Panc1 (cell line): Measurements from ENCODE around the gene CELF2. TPM values are rescaled to one million over a fixed set of nuclear protein-coding genes. Genes with fewer than 3 reads are reported as not detected.

ENCODE experiments used
- ATAC-seq: fragments of 200-7000 bp; cut with Tn5 transposase; 2 replicates; pipeline ENCODE4 v1.9.1; 2020; ENCODE audit warnings: mild to moderate bottlenecking, moderate library complexity
- BruUV-seq: library from RNA; stranded (reverse); fragments of 400-500 nt; replicated peaks from 2 replicates; lab custom pipeline; 2021; lab: Mats Ljungman, UMichigan
- CTCF ChIA-PET: fragments of 300-600 bp; sonication (Branson Sonifier 250); formaldehyde crosslinking; loops from one replicate; lab custom pipeline; 2022; ENCODE audit warnings: antibody characterized with exemption; lab: Charles Lee
- POLR2A ChIA-PET: fragments of 300-600 bp; sonication (Branson Sonifier 250); formaldehyde crosslinking; loops from one replicate; lab custom pipeline; 2022; ENCODE audit warnings: antibody characterized with exemption; lab: Charles Lee
- DNase-seq: peaks from one replicate; pipeline ENCODE4 v3.0.0-alpha.2; 2010; ENCODE audit warnings: low read depth, low spot score
- H3K27ac ChIP-seq: 2 replicates; pipeline ENCODE4 v1.5.1; 2011; ENCODE audit warnings: mild to moderate bottlenecking, low read length, inconsistent platforms
- H3K27me3 ChIP-seq: fragments of 200-500 bp; sonication (Bioruptor generic); 2 replicates; pipeline ENCODE4 v1.6.0; 2014; ENCODE audit warnings: low read length, inconsistent platforms; ENCODE audit not compliant: control insufficient read depth, insufficient read depth
- H3K36me3 ChIP-seq: fragments of 200-500 bp; sonication (Bioruptor generic); 2 replicates; pipeline ENCODE4 v1.5.1; 2014; ENCODE audit warnings: inconsistent platforms, mild to moderate bottlenecking, low read length, moderate library complexity; ENCODE audit not compliant: control insufficient read depth, insufficient read depth
- H3K4me1 ChIP-seq: 2 replicates; pipeline ENCODE4 v1.5.1; 2011; ENCODE audit warnings: inconsistent platforms, mild to moderate bottlenecking, low read length, moderate library complexity; ENCODE audit not compliant: control insufficient read depth, insufficient read depth
- H3K4me3 ChIP-seq, 2 experiments: 2 replicates each; pipeline ENCODE4 v1.5.1; 2011 to 2012; ENCODE audit warnings: low read depth in 2 of 2, low read length in 2 of 2, mild to moderate bottlenecking in 2 of 2, inconsistent platforms in 1 of 2, moderate library complexity in 1 of 2
- H3K9me3 ChIP-seq: fragments of 200-500 bp; sonication (Bioruptor generic); 2 replicates; pipeline ENCODE4 v1.5.1; 2014; ENCODE audit warnings: low read depth, mild to moderate bottlenecking, inconsistent platforms, low read length, moderate library complexity; ENCODE audit not compliant: control insufficient read depth, insufficient read depth
- POLR2AphosphoS5 ChIP-seq: IDR thresholded peaks from 2 replicates; pipeline ENCODE4 v1.6.1; 2012; ENCODE audit warnings: mild to moderate bottlenecking, low read depth, low read length, moderate library complexity
- SIN3A ChIP-seq: IDR thresholded peaks from 2 replicates; pipeline ENCODE4 v1.6.1; 2012; ENCODE audit warnings: low read depth, mild to moderate bottlenecking, low read length, moderate library complexity, borderline replicate concordance; ENCODE audit not compliant: insufficient read depth
- TCF7L2 ChIP-seq: IDR thresholded peaks from 2 replicates; pipeline ENCODE4 v1.6.1; 2011; ENCODE audit warnings: mild to moderate bottlenecking, low read depth, low read length, inconsistent platforms
- in situ Hi-C: cut with HindIII; loops from 2 replicates; pipeline ENCODE4 v1.10.0; 2016; ENCODE audit warnings: low sequenced_read_pairs, low pct_unique_long_range_greater_than_20kb
- intact Hi-C: fragments of 100-400 bp; cut with micrococcal nuclease; formaldehyde crosslinking; loops from one replicate; pipeline ENCODE4 v1.10.0; 2022; ENCODE audit not compliant: unreplicated experiment
- total RNA-seq: library from RNA; stranded (reverse); gene quantifications from one replicate; pipeline ENCODE4 v1.2.1, GENCODE V29; 2021; ENCODE audit not compliant: unreplicated experiment
- TF ChIP-seq, protein P1 (sequence below), 2 experiments: IDR thresholded peaks; 2 replicates each; pipeline ENCODE4 v1.6.1; 2011 to 2012; ENCODE audit warnings: low read depth in 2 of 2, control low read depth in 1 of 2, low read length in 1 of 2, mild to moderate bottlenecking in 1 of 2, moderate library complexity in 1 of 2; ENCODE audit not compliant: insufficient read depth in 1 of 2
- TF ChIP-seq, protein P2 (sequence below): fragments of 450-650 bp; IDR thresholded peaks from 2 replicates; pipeline ENCODE4 v1.5.1; 2017; ENCODE audit warnings: mild to moderate bottlenecking

Gene CELF2
- total RNA-seq, 1 experiment from 2014 or later: 0.44 TPM

DNA sequence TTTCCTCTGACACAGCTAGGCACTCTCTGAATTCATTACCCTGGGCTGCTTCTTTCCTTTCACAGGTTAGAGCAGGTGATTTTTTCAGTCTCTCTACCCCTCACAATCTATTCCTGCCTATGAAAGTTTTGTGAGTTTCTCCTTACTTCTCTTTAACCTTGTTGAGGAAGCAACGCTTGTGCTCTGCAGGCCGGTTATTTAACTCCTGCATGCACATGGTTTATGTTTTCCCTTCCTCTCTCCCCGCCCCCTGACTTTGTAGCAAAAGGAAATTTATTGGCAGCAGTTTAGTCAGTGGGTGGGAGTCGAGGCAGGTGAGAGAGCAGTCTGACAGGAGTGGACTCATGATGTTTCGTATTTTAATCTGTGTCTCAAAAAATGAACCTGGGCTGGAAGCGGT, 91.9 kb downstream of the CELF2 start:
- Histone ChIP-seq H3K9me3 (no peaks in the 10 kb centered on the region), H3K27ac (no peak overlapping the region), H3K27me3 (no peaks in the 10 kb centered on the region), H3K36me3 (no peaks in the 10 kb centered on the region), H3K4me1 (no peaks in the 10 kb centered on the region), H3K4me3 (no peak overlapping the region)
- ATAC-seq: no peak
- intact Hi-C loops (no loop called here), in situ Hi-C loops (no loop called here)
- no TSS peak for BruUV-seq
- ChIA-PET POLR2A (no interaction called here), CTCF (no interaction called here)
- TF ChIP-seq POLR2AphosphoS5: no peak
- TF ChIP-seq, protein P1, sequence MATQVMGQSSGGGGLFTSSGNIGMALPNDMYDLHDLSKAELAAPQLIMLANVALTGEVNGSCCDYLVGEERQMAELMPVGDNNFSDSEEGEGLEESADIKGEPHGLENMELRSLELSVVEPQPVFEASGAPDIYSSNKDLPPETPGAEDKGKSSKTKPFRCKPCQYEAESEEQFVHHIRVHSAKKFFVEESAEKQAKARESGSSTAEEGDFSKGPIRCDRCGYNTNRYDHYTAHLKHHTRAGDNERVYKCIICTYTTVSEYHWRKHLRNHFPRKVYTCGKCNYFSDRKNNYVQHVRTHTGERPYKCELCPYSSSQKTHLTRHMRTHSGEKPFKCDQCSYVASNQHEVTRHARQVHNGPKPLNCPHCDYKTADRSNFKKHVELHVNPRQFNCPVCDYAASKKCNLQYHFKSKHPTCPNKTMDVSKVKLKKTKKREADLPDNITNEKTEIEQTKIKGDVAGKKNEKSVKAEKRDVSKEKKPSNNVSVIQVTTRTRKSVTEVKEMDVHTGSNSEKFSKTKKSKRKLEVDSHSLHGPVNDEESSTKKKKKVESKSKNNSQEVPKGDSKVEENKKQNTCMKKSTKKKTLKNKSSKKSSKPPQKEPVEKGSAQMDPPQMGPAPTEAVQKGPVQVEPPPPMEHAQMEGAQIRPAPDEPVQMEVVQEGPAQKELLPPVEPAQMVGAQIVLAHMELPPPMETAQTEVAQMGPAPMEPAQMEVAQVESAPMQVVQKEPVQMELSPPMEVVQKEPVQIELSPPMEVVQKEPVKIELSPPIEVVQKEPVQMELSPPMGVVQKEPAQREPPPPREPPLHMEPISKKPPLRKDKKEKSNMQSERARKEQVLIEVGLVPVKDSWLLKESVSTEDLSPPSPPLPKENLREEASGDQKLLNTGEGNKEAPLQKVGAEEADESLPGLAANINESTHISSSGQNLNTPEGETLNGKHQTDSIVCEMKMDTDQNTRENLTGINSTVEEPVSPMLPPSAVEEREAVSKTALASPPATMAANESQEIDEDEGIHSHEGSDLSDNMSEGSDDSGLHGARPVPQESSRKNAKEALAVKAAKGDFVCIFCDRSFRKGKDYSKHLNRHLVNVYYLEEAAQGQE (IDR thresholded peaks at IDR 0.05; ENCODE audit: insufficient read depth in 1 of 2, low read depth in 2 of 2, low read length in 1 of 2): no peak
- TF ChIP-seq TCF7L2: no peak
- no peak for TF ChIP-seq SIN3A
- TF ChIP-seq, protein P2, sequence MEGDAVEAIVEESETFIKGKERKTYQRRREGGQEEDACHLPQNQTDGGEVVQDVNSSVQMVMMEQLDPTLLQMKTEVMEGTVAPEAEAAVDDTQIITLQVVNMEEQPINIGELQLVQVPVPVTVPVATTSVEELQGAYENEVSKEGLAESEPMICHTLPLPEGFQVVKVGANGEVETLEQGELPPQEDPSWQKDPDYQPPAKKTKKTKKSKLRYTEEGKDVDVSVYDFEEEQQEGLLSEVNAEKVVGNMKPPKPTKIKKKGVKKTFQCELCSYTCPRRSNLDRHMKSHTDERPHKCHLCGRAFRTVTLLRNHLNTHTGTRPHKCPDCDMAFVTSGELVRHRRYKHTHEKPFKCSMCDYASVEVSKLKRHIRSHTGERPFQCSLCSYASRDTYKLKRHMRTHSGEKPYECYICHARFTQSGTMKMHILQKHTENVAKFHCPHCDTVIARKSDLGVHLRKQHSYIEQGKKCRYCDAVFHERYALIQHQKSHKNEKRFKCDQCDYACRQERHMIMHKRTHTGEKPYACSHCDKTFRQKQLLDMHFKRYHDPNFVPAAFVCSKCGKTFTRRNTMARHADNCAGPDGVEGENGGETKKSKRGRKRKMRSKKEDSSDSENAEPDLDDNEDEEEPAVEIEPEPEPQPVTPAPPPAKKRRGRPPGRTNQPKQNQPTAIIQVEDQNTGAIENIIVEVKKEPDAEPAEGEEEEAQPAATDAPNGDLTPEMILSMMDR: no peak
- DNase-seq: no peak

DNA sequence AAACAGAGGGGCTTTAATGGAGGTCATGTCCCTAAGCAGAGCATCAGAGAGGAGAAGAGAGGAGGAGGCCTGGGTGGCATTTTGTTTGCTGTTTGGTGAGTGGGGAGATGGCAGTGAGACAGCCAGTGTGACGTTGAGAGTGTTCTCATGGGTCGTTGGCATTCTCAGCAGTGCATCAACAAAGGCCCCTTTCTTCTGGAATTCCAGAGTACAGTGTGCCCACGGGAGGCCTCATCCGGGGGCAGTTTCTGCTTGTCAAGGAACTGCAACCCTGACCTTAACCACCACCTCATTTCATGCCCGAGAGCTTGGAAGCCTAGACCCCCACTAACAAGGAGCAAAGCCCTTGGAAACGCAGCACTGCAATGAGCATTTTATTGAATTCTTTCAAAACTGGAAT, 92.9 kb downstream of the CELF2 start:
- BruUV-seq: no TSS peak
- H3K27me3 ChIP-seq: no peaks in the 10 kb centered on the region
- TF ChIP-seq SIN3A: no peak
- no peak for TF ChIP-seq TCF7L2
- TF ChIP-seq, protein P1 (IDR thresholded peaks at IDR 0.05; ENCODE audit: insufficient read depth in 1 of 2, low read depth in 2 of 2, low read length in 1 of 2): no peak
- DNase-seq (no peak), ATAC-seq (no peak)
- no peaks in the 10 kb centered on the region for H3K4me1 ChIP-seq
- H3K27ac ChIP-seq: no peak overlapping the region
- ChIA-PET POLR2A (no interaction called here), CTCF (no interaction called here)
- no peaks in the 10 kb centered on the region for H3K9me3 ChIP-seq
- H3K36me3 ChIP-seq: no peaks in the 10 kb centered on the region
- intact Hi-C loops (no loop called here), in situ Hi-C loops (no loop called here)
- H3K4me3 ChIP-seq: no peak overlapping the region
